HL-60/S4 treated with phorbol 12-myristate 13-acetate at 8.2 ng/mL for 4 days and 3 days (cell line): ENCODE results near the gene CTSS.
"Not testable (repeated sequence)": the region's sequence is repeated elsewhere in the genome, so short reads cannot be mapped to it uniquely, and the experiment has no call there.

Experiments used
- in situ Hi-C: fragments of 300-500 bp; cut with MboI; formaldehyde crosslinking; loops from 2 replicates; pipeline ENCODE4 v1.15.0; 2022; ENCODE audit warnings: low sequenced_read_pairs

CTSS gene

DNA sequence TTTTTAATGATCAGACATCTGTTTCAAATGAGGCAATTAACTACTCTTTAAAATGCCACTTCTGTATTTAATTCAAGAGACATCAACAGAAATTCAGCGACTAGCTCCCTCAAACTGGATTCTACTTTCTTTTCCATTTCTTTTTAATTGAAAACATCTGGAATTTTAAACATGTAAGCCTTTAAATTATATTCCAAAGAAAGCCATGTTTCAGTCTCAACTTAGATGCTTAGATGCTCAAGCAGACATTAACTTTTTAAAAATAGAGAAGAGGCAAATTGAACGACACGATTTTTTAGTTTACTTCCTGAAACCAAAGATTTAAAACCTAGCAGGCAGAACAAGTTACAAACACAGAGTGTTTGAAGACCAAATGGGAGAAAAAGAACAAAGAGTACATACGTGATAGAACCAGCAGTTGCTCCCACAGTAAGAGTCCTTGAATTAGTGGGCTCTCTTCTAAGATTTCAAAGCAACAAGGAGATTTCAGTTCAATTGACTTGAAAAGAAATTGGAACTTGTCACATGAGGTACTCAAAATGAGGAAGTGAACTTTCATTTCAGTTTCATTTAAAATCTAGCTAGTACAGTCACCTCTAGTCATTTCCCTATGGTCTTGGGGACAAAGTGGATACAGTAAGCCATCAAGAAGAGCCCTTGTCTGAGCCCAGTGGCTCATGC lies at the start of gene CTSS:
TSS of gene CTSS (minus strand) at position 483 of the 681 bp plus-strand sequence. CDS start 1,015 bp downstream, outside the sequence.
- in situ Hi-C loops: no loop called here

DNA sequence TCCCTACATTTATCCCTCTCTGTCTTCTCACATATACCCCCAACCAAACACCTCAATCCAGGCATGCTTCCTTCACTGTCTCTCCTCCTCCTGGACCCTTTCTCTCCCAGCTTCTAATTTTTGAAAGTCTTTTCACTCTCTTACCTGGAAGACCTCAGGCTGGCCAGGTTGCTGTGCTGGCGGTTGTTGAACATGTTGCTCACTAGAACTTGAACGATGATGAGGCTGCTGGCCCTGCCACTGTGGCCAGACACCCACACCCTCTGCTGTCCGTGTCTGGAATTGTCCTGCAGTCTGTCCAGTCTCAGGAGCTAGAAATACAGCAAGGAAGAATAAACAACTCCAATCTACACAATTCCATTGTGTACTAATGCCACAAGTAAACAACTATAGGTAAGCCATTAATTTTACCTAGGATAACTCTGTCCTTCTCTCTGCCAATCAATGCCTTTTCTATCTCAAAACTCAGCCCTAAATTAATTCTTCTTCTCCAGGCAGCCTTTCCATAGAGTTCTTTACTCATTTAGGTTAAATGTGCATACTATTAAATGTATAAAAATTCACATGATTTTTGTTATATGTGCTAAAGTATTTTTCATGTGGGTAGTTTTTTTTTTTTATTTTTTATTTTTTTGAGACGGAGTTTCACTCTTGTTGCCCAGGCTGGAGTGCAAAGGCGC lies 47.6 kb upstream of the CTSS start:
- in situ Hi-C loops: no loop called here

DNA sequence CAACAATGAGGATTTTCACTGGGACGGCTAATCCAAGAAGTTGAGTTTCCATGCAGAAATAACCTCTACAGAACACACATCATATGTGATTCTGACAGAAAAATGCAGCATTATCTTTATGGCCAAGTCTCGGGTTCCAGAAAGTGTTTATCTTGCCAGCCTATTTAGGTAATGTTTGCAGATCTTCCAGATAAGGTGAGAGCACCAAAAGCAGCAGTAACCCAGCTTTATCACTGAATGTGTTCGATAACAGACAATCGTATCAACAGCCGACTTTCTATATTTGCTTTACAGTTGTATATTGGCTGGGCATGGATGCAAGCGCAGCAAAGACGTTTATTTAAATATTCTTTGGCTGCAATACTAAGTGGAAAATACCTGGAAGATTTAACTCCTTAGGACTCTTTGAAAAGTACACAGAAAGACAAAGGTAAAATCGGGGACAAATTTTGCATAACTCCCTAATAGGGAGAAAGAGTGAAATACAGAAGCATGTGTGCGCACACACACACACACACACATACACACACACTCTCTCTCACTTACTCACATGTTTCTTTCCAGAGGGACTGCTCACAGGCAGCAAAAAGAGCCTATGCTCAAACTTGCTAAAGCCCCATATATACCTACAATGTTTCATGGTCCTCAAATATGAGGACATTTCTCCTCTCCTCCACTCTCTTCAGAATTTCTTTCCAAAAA lies 45.5 kb upstream of the CTSS start:
- in situ Hi-C loops: no loop called here

DNA sequence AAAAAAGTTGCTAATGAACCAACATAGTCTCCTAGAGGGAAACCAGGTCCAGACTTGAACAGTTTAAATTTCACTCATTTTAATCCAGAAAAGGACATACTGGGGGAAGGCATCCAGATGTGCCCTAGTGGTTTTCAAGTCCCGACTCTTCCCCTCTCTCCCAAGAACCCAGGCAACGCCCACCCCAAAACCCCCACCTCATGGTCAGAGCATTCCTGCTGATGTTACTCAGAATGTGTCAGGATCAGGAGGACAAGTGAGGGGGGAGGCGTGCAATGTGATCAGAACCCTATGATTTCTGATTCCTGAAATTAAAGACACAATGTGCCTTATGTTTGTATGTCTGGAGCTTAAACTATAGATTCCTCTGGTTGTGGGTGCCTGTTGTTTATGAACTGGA lies 44.1 kb upstream of the CTSS start:
- in situ Hi-C loops: no loop called here

DNA sequence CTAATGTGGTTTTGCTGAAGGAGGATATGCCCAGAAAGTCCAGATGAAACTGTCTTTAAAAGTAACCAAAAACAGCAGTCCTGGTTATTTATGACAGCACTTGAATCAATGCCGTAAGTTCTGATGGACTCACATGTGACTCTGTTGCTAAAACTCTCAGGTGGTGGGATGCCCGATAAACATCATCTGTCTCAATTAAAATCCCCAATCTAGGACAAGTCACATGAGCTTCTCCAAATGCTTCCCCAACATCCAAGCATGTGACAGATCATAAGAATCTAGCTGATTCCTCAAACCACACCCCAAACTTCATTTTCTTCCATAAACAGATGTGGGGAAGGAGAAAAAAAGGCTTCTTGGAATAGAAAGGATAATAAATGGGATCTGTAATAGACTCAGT lies 43.3 kb upstream of the CTSS start:
- in situ Hi-C loops: no loop called here

DNA sequence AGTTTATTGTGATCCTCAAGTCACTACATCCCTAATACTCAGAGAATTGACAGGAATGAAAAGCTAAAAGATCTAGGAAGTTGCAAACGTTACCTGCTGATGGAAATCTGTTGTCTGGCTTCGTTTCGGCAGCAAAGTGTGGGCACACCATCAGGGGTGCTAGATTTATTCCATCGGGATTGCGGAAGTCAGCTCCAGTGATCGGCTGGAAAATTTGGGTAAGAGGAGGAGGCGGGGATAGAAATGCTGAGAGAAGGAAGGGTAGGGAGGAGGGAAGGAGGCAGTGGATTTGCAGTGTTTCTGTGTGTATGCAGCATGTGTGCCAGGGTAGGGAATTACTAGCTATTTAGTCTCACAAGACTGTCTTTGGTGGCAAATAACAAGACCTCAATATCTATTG lies 42.5 kb upstream of the CTSS start, which contains the start of gene CTSK:
TSS of gene CTSK (minus strand) at position 140 of the 400 bp plus-strand sequence. CDS start 1,455 bp downstream, outside the sequence.
- in situ Hi-C loops: no loop called here

DNA sequence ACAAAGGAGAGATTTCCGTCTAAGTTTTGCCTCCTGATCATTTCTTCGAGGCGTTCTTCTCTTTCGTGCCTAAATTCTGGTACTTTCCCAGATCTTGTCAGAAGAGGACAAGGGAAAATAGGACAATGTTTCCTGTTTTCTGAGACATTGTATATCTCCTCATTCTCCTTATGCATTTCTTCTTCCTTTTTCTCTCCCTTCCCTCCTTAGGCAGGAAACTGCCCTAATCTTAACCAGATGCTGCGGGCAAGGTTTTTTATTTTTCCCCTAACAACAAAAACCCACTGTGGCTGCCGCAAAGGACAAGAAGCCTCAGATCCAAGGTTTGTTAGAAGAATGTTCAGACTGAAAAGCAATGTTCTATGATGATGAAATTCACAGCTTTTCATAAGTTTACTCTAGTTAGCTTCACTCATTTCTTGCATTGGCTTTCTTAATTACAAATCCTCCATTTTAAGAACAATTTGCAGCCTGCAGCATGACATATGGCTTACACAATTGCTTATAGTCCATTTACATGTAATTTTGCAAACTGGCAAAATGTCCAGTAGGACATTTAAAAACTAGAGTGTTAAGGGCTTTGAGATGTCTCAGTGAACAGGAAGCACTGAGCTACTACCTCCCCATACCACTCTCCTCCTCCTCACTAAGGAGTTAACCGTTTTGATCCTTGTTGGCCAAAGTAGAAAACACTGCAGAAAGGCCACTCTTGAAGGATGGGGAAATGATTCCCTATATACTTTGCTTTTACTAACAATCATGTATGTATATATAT lies 41.9 kb upstream of the CTSS start:
- in situ Hi-C loops: no loop called here

DNA sequence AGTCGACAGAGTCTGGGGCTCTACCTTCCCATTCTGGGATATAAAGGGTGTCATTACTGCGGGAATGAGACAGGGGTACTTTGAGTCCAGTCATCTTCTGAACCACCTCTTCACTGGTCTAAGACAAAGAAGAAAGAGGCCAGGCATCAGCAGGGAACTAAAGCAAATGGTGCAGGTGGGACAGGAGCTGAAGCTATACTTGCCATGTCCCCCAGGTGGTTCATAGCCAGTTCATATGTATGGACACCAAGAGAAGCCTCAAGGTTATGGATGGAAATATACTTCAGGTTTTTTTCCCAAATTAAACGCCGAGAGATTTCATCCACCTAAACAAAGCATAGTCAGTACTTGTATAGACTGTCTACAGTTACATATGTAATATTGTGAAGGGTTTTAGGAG lies 40.3 kb upstream of the CTSS start:
- in situ Hi-C loops: no loop called here

DNA sequence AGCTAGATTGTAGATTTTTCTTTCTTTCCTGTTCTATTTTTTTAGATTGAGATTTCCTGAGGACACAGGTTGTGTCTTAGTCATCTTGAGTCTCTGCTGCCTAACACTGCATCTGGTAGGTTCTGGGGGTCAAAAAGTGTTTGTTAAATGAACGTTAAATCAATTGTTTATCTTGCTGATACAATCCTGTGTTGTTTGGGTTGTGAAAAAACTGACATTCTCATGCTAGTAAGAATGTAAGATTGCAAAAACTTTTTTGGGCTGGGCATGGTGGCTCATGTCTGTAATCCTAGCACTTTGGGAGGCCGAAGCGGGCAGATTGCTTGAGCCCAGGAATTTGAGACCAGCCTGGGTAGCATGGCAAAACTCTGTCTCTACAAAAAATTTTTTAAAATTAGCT lies 39.1 kb upstream of the CTSS start:
- in situ Hi-C loops: no loop called here

DNA sequence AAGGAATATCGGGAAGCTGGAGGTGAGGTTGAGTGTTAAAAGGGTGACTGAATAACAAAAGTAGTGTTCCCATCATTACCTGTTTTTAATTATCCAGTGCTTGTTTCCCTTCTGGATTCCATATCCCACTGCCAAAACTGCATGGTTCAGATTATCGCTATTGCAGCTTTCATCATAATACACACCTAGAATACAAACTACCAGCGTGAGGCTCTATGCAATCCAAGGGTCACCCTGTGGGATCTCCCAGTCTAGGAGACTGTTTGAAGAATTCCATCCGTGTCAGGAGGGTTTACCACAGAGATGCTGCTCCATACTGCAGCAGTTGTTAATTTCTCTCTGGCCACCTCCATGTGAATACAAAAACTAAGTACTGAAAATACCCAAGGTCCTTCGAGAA lies 33.5 kb upstream of the CTSS start:
- in situ Hi-C loops: no loop called here

DNA sequence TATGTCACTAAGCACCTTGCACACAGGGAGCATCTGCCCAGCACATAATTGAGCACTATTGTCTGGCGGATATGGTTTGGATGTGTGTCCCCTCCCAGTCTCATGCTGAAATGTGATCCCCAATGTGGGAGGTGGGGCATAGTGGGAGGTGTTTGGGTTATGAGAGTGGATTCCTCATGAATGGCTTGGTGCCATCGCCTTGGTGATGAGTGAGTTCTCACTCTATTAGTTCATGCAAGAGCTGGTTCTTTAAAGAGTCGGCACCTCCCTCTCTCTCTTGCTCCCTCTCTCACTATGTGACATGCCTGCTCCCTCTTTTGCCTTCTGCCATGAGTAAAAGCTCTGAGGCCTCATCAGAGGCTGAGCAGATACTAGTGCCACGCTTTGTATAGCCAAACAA lies 32.9 kb upstream of the CTSS start:
- in situ Hi-C loops: no loop called here

DNA sequence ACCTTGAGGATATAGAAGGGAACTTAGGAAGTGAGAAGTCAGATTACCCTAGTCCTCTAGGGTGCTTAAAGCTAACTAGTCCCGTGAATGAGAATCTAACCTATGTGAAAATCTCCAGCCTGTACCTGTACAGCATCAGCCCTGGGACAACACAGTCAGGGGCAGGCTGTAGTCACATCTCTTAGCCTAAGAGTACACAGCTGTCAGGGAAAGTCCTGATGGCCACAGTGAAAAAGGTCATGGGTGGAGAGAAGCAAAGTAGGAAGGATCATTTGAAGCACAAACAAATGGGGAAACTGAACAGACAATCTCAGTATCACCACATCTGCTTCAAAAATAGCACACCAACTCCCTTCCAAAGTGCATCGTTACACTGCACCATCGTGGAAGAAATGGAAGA lies 30.8 kb upstream of the CTSS start:
- in situ Hi-C loops: no loop called here

DNA sequence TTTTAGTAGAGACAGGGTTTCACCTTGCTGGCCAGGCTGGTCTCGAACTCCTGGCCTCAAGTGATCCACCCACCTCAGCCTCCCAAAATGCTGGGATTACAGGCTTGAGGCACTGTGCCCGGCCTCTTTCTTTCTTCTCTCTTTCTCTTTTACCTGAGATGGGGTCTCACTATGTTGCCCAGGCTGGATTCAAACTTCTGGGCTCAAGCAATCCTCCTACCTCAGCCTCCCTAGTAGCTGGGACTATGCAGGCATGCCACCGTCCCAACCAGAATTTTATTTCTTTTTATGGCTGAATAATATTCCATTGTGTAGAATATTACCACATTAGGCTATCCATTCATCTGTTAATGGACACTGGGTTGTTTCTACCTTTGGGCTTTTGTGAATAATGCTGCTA lies 28.2 kb upstream of the CTSS start:
- in situ Hi-C loops: not testable (repeated sequence)

DNA sequence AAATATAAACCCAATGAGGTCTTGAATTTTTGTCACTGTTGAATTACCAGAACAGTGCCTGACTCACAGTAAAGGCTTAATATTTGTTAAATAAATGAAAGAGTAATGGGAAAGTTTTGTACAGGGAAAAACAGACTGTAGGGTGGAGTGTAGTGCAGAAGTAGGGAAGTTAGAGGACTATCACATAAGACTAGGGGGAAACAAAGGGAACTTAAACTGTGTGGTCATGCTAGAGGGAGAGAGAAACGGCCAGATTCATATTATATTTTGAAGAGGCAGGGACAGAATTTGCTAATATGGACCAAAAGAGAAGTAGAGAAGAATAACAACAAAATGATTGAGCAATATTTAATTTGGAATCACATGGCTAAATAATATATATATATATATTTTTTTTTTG lies 27.6 kb upstream of the CTSS start:
- in situ Hi-C loops: no loop called here

DNA sequence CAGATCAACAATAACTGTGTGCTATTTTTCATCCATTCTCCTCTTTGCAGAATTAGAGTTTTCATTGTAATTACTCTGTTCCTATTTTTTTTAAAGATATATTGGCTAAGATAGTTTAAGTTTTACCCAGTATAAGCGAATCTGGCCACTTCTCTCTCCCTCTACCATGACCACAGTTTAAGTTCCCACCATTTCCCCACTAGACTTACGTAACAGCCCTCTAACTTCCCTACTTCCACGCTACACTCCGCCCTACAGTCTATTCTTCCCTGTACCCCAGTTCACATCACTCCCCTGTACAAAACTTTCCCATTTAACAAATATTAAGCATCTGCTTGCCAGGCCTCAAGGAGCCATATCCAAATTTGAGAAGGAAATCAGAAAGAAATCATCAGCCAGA lies 26.0 kb upstream of the CTSS start:
- in situ Hi-C loops: no loop called here

DNA sequence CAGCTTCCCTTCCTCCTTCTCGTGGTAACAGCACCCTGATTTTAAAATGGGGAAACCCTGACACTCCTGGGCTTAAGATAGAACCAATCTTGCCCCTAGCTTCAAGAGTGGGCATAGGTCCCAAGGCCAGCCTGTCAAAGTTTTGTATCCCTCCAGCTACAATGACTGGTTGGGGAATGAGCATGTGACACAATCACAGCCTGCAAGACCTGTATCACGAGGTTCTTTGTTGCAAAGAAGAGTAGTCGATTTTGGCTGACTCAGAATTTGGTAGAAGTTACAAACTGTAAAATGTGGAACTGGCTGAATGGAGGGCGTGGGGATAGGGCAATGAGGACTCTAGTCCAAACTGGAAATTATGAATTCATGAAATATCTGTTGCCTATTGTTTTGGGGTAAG lies 23.8 kb upstream of the CTSS start:
- in situ Hi-C loops: no loop called here

DNA sequence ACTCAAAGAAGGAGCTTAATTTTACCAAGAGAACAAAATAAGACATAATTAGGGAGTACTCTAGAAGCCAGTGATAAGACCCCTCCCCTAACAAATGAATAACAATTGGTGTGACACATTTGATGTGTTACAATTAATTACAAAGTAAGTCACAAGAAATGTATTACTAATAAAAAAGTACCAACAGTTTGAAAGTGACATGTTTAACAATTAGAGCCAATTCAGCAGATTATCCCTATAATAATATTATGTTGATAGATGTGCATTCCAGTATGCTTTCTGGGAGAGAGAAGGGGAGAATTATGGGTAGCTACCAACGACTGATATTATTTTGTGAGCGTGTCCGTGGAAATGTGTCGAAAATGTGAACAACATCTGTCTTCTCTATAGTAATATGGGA lies 23.4 kb upstream of the CTSS start:
- in situ Hi-C loops: no loop called here

DNA sequence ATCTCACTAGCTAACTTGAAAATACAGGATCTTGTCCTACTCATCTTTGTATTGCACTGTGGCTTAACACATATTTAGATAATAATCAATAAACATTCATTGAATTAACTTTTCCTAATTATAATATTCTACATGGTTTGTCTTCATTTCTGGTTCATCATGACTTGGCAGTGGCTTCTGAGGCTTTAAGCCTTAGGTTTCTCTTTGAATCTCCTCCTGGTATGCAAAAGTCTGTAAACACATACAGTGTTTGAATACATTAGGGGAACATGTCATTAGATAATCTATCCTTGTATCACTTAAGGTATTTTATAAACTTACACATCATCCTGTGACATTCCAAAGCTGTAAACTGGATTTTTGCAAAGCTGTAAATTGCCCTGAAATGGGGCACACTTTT lies 21.9 kb upstream of the CTSS start:
- in situ Hi-C loops: no loop called here

DNA sequence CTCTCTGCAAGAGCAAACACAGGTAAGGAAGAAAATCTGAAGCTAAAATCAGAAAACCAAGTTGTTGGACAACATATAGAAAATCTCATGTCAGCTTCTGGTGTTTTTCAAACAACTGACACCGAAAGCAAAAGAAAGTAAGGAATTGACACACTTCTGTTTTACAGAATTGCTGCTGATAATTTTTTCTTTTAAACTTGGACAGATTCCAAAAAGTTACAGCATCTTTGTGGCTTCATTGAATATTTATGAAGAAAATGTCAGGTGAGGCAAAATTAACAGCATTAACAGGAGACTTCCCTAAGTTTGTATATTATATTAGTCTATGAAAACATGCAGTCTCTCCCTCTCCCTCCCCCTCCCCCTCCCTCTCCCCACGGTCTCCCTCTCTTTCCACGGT lies 14.9 kb upstream of the CTSS start:
- in situ Hi-C loops: no loop called here

DNA sequence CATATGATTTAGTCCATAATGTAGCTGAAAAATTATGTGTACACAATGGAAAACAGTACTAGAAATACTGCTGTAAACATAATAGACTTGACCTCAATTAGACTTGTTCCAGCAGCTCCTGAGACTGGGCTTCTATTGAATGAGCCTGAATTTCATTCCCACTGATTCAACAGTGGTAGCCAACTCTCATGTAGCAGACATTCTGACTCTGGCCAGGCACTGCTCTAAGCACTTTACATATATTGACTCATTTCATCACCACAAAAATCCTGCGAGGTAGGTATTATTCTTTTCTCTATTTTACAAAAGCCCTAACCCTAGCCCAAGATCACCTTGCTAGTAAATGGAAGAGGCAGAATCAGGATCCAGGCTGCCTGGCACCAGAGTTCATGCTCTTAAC lies 12.8 kb upstream of the CTSS start:
- in situ Hi-C loops: no loop called here

DNA sequence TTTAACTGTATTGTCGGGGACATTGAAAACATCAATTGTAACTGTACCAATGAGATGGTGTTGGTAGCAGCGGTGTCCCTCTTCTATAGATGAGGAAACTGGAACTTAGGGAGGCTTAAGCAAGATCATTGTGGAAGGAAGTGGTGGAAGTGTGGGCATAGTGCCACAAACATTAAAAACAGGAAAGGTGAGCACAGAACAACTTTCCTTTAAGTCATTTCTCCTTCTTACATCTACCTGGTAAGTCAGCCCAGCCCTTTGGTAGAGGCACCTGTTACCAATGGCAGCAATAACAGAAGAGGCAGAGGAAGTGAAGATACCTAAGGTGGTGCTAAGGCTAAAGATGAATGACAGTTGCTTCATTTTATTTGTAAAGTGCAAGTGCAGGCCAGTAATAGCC lies 12.0 kb upstream of the CTSS start:
- in situ Hi-C loops: no loop called here
